Stimulated activated CD8-positive, alpha-beta memory T cell treated with anti-CD3 and anti-CD28 coated beads, Interleukin-15, amount 100 ng/mL, for 1 hour (primary cell): ENCODE measurements around the gene CBX7.

ENCODE experiments used
- DNase-seq: peaks from one replicate; pipeline ENCODE4 v3.0.0-alpha.2; 2020; ENCODE audit warnings: low read depth

CBX7 gene

GRCh38 chr22:39147335-39148025 lies 5.0 kb downstream of the CBX7 start:
- DNase-seq, result no peak

GRCh38 chr22:39146256-39147101 lies 6.0 kb downstream of the CBX7 start:
- DNase-seq, result no peak

GRCh38 chr22:39144101-39144767 lies 8.2 kb downstream of the CBX7 start:
- no peak for DNase-seq

- no peak for DNase-seq
Observed at GRCh38 chr22:39142088-39142680, 10.3 kb downstream of the CBX7 start.

GRCh38 chr22:39139933-39140332 lies 12.5 kb downstream of the CBX7 start:
- no peak for DNase-seq

GRCh38 chr22:39138357-39138997 lies 14.0 kb downstream of the CBX7 start:
- no peak for DNase-seq

GRCh38 chr22:39136317-39136716 lies 16.2 kb downstream of the CBX7 start:
- DNase-seq, result no peak

GRCh38 chr22:39135092-39135896 lies 17.2 kb downstream of the CBX7 start:
- DNase-seq, result no peak

- DNase-seq, result no peak
Observed at GRCh38 chr22:39134366-39135091, 18.0 kb downstream of the CBX7 start.

- DNase-seq, result no peak
Observed at GRCh38 chr22:39133871-39134270, 18.6 kb downstream of the CBX7 start.

GRCh38 chr22:39132871-39133524 lies 19.5 kb downstream of the CBX7 start:
- DNase-seq, result no peak

- no peak for DNase-seq
Observed at GRCh38 chr22:39132281-39132680, 20.2 kb downstream of the CBX7 start.

GRCh38 chr22:39130892-39131855 lies 21.3 kb downstream of the CBX7 start:
- no peak for DNase-seq

- DNase-seq, result no peak
Observed at GRCh38 chr22:39130152-39130704, 22.3 kb downstream of the CBX7 start.

GRCh38 chr22:39129746-39130145 lies 22.7 kb downstream of the CBX7 start:
- no peak for DNase-seq

GRCh38 chr22:39129081-39129480 lies 23.4 kb downstream of the CBX7 start:
- no peak for DNase-seq

GRCh38 chr22:39128508-39128907 lies 24.0 kb downstream of the CBX7 start:
- no peak for DNase-seq

- no peak for DNase-seq
Observed at GRCh38 chr22:39125622-39126021, 26.9 kb downstream of the CBX7 start.
